ENCODE measurements around the gene KLRF2.

DNA sequence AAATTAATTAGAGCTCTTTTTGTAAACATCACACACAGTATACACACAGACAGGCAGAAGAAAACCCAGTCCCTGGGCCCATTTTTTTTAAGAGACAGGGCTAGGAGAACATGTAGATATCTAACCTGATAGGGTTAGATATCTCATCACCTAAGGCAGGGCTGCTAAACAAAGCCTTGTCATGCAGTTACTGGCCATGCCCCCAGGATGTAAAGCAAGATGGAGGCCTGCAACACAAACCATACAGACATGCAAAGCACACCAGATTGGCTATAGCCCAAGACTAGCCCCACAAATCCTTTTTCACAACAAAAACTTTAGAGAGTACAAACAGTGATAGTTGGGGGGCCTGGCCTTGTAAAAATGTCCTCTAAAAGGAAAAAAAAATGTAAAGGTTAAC, 30.4 kb downstream of the KLRF2 start:
- TF ChIP-seq POLR2AphosphoS5 (IDR thresholded peaks at IDR 0.05; ENCODE audit: low read depth, low read length) (no peak), SIN3A (IDR thresholded peaks at IDR 0.05; ENCODE audit: borderline replicate concordance, insufficient read depth, low read length) (no peak), REST (IDR thresholded peaks at IDR 0.05; ENCODE audit: insufficient read depth in 1 of 2, low read depth in 2 of 2, low read length in 2 of 2) (no peak)

Measured in PFSK-1 (cell line).